ENCODE measurements around the gene ATXN8OS.
"Not testable (repeated sequence)": the region's sequence is repeated elsewhere in the genome, so short reads cannot be mapped to it uniquely, and the experiment has no call there.

GRCh38 chr13:70142658-70143057 lies 35.0 kb downstream of the ATXN8OS start:
- not testable (repeated sequence) for TF ChIP-seq CTCF (IDR thresholded peaks at IDR 0.05 in 4 of 5, conservative IDR thresholded peaks at IDR 0.05 in 1 of 5); POLR2A (IDR thresholded peaks at IDR 0.05)
